GM19397 (cell line): ENCODE data around the gene PTPRM.

Experiments used
- ATAC-seq: cut with Tn5 transposase; IDR thresholded peaks from one replicate; pipeline ENCODE4 v1.9.1; 2021; ENCODE audit warnings: mild to moderate bottlenecking, moderate library complexity; ENCODE audit not compliant: unreplicated experiment

The PTPRM gene

DNA sequence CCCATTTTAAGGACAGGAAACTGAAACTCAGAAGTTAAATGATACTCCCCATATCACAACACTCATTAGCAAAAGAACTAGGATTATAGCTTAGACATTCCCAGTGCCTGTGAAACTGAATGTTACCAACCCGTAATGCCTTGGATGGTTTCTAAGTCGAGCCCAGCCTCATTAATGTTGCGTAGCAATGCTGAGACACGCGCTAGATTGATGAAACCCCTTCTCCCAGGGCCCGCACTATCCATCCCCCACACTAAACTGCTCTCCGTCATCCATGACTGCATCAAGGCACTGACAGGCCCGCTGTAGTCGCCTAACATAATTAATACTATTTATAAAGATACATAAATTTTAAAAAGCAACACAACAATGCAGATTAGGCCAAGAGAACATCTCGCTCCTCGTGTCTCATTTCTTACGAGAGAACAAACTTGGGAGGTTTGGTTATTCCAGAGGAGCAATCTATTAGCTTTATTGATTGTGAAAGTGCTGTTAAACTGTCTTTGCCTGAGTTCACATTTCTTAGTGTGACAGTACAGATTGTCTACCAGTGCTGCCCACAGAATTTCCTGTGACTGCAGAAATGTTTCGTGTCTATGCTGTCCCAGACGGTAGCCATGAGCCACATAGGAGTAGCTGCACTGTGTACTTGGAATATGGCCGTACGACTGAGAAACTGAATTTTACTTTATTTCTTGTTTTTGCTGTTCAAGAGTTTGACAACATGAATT lies 729.9 kb downstream of the PTPRM start:
- no peak for ATAC-seq

DNA sequence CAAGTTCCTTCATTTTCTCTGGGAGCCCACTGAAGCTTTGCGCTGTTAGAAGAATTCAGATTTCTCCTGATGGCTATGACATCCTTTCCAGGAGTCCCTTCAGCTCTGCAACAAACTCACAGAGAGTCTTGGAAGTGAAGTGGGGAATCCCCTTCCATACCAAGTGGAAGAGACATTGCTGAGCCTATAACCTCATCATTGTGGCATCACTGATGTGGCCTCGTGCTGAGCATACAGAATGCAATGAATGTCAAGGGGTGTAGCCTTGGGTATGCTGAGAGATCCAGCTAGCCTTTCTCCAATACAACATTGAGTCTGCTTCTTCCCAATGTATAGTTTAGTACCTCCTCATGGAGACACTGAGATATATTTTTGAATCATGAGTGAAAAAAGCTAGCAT lies 731.1 kb downstream of the PTPRM start:
- no peak for ATAC-seq

DNA sequence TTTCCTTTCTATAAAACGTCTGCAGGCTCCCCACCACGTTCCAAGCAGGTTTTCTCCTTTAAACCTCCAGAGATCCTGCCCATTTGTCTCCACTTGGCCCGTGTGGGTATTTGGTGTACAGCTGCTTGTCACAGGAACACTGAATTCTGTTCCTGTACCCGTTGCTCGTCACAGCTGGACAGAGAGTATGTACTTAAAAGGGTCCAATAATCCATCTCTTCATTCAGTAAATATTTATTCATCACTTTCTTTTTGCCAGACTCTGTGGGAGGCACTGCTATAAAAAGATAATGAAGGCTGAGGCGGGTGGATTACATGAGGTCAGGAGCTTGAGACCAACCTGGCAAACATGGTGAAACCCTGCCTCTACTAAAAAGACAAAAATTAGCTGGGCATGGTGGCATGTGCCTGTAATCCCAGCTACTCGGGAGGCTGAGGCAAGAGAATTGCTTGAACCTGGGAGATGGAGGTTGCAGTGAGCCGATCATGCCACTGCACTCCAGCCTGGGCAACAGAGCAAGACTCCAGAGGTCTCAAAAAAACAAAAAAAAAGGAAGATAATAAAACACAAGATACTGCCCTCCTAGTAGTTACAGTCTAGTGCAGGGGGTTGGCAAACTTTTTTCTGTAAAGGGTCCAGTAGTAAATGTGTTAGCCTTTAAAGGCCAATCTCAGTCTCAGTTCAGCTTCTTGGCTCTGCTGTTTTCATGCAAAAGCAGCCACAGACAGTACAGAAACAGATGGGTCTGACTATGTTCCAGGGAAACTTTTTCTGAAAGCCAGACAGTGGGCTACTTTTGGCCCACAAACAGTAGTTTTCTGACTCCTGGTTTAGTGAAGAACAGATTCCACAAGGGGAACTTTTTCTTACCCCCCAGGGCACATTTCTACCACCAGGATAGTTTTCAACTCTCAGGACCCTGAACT lies 732.2 kb downstream of the PTPRM start:
- ATAC-seq = no peak

DNA sequence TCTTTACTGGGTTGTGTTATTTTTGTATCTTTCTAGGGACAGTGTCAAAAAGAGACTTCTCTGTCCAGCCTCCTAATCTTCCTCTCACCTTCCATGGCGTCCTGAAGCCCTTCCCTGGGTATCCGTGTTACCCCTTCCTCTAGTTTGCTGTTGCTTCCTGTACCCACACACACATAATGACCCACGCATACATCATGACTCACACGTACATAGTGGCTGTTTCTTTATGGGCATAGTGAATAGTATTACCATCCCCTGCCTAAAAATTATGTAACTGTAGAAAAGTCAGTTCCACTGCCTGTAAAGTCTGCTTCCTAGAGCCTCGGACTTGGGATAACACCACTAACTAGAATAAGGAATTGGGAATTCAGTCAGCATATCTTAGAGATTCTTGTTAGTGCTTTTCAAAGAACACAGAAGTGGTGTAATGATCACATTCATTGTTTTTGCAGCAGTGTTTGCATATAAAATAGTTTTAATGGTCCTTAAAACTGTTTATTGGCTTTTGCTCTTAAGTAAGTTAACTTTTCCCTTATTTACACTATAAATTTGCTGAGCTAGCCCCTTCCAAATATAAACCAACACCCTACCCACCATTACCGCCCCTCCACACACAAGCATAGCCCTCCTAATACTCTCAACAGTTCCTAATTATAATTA lies 733.8 kb downstream of the PTPRM start:
- ATAC-seq = no peak

DNA sequence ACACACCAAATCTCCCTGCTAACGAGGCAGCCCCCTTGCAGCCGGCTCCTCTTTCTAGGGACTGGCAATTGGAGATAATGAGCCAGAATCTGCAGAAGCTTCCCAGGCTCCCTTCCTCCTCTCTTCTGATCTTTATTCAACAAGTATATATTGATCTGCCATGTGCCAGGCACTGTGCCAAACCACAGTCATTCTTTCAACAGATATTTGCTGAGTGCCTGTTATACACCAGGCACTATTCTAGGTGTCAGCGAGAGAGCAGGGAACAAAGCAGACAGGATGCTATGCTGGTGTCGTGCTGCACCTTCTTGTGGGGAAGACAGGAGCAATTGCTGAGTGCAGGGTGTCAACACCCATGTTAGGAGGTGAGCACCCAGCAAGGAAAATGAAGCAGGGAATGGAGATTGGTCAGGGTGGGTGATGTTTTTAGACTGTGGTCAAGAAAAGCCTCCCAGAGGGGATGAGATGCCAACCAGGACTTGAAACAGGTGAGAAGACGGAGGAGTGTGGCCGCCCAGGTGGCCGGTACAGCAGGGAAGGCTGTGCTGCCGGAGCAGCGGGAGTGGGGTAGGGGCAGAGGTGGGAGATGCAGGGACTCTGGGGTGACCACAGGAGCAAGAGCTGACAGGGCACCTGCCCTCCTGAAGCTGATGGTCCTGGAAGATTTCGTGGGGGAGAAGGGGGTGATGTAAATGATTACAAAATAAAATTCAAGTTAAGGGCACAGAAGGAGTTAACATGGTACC lies 734.5 kb downstream of the PTPRM start:
- no peak for ATAC-seq

DNA sequence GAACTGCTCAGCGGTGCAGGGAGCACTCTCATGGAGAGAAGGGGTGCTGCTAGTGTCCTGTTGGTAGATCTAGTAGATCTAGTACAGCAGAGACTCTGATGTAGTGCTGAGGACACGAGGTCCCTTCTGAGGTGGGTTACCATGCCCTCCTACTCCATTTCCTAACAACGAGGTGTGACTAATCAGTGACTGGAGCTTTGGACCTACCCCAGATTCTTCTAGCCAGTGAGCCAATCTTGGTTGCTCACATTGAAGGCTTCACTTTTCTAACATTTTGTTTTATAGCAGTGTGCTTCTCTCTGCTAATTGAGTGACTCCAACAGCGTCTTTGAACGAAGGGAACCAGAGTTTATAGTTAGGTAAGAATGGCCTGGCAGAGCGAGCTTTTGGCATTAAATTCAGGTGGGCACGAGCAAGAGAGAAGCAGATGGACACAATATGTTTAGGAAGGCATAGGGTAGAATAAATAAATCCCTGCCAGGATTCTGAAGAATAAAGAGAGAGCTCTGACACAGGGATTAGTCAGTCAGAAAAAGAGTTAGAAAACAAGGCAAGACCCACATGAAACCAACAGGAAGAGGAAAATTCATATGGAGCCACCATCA lies 736.1 kb downstream of the PTPRM start:
- ATAC-seq = no peak

DNA sequence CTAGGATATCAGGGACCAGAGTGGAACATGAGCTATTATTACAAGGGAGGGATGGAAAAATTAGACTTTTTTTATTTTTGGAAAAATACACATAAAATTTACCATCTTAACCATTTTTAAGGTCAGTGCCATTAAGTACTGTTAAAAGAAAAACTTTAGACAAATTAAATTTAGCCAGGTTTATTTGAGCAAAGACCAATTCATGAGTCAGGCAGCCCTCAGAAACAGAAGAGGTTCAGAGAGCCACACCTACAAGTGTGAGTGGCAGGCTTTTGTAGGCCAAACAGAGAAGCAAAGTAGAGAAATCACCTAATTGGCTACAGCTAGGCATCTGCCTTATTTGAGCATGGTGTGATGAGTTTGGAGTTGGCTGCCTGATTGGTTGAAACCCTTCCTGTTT lies 740.8 kb downstream of the PTPRM start:
- ATAC-seq = no peak

DNA sequence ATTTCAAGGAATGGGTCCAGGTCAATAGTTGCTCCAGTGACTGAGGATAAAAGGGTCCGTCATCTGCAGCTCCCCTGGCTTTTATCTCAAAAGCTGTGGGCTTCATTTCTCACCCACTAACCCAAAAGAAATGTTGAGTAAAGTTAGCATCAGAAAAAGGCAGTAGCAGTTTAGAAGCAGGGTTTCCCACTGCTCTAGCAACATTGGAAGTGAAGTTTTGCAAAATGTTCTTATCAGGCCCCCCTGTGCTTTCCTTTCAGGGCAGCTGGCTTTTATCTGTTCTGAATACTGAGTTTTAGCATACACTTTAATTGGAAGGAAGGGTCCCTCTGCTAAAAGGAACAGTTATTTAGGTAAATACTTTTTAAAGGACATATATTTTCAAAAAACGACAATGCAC lies 745.9 kb downstream of the PTPRM start:
- ATAC-seq = no peak

DNA sequence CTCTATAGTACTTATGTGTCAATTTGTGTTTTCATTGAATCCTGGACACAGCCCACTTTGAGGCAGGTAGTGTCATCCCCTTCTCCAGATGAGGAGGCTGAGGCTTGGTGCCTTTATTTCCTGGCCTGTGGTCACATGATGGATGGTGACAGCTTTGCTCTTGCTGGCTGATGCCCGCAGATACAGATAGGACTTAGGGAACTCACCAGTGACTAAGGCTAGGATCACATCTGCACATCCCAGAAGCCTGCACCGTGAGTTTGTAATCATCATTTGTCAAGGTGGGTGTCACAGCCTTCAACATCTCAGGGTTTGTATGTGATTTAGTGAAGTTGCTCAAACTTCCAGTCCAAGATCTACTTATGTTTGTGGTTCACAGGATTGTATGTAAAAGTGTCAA lies 747.0 kb downstream of the PTPRM start:
- ATAC-seq = no peak

DNA sequence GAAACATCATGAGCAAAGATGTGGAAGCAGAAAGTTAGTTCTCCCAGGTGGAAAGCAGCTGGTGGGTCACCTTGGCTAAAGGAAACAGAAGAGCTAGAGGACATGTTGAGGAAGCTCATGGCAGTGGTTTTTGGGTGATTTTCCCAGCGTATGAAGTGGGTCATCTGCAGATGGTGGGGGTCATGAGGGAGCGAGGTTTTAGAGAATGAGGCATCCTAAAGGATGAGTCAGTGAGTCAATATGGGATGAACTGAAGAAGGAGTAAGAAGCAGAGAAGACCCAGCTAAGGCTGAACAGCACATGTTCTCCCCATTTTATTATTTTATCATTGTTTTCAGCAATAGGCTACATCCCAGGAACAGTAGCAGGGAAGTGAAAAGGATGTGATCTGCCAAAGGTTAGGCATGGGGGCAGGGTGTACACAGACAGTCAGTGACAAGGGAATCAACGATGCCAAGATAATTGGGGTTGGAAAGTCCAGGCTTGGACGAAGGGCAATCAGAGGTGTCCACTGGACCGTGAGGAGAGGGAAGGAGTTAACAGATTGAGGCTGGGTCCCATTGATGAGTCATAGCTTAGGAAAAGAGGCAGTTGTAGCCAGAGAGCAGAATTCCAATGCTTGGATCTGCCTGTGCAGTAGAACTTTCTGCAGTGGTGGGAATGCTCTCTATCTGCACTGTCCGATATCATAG lies 752.8 kb downstream of the PTPRM start:
- no peak for ATAC-seq

DNA sequence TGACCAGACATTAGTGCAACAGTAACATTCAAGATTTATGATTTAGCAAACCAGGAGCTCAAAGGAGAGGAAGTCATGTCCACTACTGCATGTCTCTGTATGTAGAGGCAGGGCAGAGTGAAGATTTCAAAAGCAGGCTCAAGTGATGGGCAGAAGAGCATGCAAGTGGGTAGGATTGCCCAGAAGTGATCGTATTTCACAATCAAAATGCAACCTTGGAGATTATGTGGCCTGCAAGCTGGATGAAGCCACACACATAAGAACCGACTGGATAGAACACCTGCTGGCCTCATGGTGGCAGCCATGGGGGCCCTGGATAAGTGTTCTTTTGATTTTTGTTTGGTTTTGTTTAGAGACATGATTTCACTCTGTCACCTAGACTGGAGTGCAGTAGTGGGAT lies 755.4 kb downstream of the PTPRM start:
- ATAC-seq = no peak

DNA sequence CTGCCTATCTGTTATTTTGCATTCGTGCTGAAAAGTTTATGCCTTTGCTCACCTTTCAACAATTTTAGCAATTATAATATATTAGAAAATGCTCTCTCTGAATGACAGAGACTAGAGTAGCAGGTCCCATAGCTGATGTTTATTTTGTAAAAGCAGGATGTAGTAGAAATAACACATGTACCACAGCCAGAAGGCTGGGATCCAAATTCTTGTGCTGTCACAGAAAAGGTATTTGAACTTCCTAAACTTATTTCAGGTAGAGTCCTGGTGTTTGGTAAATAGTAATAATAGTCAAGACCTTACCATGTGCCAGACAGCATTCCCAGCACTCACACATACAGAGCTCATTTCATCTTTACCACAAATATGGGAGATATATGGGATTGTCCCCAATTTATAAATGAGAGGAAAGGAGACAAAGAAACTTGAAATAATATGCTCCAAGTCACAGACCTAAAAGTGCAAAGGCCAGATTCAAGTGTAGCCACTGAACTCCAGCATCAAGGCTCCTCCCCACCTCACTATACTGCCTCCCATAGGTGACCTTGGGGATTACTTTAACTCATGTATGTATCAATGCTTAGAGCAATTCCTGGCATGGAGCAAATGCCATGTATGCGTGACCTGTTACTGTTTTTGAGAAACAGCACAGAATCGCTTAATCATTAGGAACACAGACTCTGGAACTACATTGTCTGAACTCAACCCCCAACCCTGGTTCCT lies 757.4 kb downstream of the PTPRM start:
- ATAC-seq = no peak

DNA sequence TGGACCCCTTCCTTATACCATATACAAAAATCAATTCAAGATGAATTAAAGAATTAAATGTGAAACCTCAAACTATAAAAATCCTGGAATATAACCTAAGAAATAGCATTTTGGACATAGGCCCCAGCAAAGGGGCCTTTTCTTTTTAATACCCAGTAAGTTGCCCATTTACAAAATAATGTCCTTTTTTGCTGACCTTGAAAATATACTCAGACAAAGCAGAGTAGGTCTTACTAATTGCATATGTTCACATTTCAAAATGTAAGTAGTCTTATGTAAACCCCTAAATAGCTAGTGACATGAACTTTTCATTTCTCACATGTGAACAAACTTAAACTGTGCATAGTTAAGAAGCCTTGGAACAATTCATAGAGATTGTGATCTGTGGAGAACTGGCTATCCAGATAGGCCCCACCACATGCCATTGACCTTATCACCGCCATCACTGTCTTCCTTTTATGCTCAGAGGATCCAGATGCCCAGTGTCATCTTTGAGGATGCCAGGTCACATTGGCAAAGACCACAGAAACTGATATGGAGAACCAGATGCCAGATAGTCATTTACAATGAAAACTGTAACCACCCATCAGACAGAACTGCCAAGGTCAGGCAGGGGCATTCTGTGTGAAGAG lies 759.8 kb downstream of the PTPRM start:
- no peak for ATAC-seq

DNA sequence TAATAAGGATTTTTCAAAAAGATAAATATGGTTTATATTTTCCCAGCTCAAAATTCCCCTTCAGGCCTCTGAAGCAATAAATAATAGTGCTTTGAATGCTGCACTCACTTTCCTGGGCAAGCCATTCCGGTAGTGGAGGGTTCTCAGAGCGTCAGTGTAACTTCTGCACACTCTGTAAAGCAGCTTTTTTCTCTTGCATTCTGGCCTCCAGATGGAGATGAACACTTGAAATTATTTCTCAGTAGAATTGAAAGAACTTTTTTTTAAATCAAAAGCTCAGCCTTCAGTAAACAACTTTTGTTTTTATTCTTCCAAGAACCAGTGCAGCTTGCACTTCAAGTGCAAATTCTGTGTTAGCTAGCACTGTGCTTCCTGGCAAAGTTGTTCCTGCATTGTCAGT lies 761.0 kb downstream of the PTPRM start:
- ATAC-seq = no peak

DNA sequence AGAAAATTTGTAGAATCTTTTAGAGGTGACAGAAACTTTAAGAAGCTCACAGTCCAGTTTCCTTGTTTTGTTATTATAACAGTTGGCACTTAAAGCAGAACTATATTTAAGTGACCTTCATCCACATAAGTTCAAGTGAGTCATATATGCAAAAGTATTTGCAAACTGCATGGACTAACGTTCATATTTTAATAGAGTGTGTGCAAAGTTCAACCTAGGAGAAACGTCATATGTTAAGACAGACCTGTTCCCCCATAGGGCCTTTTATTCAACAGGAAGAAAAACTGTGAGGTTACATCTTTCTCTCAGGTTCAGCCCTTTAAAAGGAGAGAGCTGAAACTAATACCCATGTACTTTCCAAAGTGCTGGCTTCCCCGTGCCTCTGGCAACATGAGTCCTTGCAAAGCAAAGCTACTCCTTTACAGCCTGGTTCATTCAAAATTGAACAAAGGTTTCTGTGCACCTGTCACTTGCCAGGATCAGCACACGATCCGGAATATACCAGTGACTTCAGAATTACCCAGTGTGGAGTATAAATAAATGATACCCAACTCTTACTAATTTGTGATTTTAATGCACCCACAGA lies 762.2 kb downstream of the PTPRM start:
- no peak for ATAC-seq

DNA sequence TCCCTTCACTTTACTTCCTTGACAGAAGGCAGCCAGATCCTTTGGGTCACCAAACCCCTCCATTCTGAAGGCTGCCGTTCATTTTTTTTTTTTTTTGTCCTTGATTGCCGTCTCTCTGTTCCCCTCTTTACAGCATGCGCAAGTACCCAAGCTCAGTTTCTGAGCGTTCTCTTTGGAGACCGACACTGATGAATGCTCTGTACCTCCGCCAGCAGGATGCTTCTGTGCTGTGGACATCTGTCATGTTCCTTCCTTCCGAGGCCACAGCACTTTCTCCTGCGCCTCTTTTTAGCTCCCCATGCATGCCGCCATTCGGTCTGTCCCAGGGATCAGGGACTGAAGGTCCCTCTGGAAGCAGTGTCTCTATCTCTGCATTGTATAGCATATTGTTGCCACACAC lies 763.5 kb downstream of the PTPRM start:
- ATAC-seq = no peak

DNA sequence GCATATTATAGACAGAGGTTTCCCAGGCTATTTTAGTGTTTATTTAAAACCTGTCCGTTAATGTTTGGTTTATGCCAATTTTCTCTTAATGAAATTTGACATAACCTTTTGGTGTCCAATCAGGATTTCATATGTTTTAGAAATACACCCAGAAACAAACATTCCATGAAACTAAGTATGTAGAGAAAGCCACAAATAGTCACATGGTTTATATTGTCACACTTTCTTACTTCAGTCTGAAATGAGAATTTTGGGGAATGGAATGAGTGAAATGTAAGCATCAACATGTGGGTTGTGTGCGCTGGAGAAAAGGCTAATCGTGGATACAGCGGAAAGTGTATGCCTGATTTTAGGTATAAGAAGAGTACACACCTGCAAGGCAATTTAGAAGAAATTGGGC lies 765.2 kb downstream of the PTPRM start:
- ATAC-seq = no peak

DNA sequence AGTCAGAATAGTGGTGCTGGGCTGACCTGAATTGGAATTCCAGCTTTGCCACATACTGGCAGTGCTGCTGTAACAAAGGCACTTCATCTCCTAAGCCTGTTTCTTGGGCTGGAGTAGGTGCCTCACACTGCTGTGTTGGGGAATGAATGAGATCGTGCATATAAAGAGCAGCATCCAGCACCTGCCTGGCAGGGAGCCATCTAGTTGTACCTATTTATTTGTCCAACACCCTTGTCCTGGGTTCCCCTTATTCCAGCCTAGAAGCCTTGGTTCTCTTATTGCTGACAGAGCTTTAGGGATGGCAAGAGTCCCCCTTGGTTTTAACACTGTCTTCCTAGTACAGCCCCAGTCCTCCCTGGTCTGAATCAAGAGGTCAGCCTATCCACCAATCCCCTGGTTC lies 766.8 kb downstream of the PTPRM start:
- ATAC-seq = no peak

DNA sequence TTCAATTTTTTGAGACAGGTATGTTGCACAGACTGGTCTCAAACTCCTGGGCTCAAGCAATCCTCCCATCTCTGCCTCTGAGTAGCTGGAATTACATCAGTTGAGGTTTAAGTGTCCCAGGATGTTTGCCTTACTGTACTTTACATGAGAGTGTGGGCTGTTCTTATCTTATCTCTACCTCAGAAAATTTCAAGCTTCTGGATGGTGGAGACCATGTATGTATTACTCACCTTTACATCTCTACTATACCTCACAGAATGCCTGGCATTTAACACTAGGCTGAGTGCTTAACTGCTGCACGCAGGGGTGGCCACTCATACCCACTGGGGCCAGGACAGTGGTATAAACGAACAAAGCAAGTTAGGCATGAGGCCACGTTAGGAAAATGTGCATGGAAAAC lies 770.1 kb downstream of the PTPRM start:
- ATAC-seq = no peak
